Activated CD4-positive, alpha-beta T cell treated with anti-CD3 and anti-CD28 coated beads, Interleukin-2, amount 10 ng/mL, durations not matched to agents 24 days and 14 days (primary cell): ENCODE results near the gene CCDC171. TPM values are rescaled to one million over a fixed set of nuclear protein-coding genes. Genes with fewer than 3 reads are reported as not detected.
A peak's percentile ranks its signal among the peaks of the same experiment; 100 is the strongest.

Experiments used
- DNase-seq: peaks from one replicate; pipeline ENCODE4 v3.0.0; 2022
- H3K27ac Mint-ChIP-seq: one replicate; pipeline ENCODE4 v1.8.0; 2022; ENCODE audit warnings: mild to moderate bottlenecking, mixed read lengths
- H3K27me3 Mint-ChIP-seq: one replicate; pipeline ENCODE4 v1.8.0; 2022; ENCODE audit warnings: mixed read lengths
- H3K36me3 Mint-ChIP-seq: one replicate; pipeline ENCODE4 v1.8.0; 2022; ENCODE audit warnings: low read depth, mild to moderate bottlenecking, mixed read lengths
- H3K4me1 Mint-ChIP-seq: one replicate; pipeline ENCODE4 v1.8.0; 2021; ENCODE audit warnings: mixed read lengths
- H3K4me3 Mint-ChIP-seq: one replicate; pipeline ENCODE4 v1.8.0; 2022; ENCODE audit warnings: mild to moderate bottlenecking, moderate library complexity, mixed read lengths
- H3K9me3 Mint-ChIP-seq: one replicate; pipeline ENCODE4 v1.8.0; 2021; ENCODE audit warnings: mixed read lengths
- intact Hi-C: fragments of 100-400 bp; cut with micrococcal nuclease; formaldehyde crosslinking; loops from one replicate; pipeline ENCODE4 v1.15.1; 2023
- total RNA-seq: library from RNA; stranded (reverse); gene quantifications from 2 replicates; pipeline ENCODE4 v1.2.3, GENCODE V29; 2022

The CCDC171 gene
- total RNA-seq, result 1.5 and 1.6 TPM in 2 replicates

DNA sequence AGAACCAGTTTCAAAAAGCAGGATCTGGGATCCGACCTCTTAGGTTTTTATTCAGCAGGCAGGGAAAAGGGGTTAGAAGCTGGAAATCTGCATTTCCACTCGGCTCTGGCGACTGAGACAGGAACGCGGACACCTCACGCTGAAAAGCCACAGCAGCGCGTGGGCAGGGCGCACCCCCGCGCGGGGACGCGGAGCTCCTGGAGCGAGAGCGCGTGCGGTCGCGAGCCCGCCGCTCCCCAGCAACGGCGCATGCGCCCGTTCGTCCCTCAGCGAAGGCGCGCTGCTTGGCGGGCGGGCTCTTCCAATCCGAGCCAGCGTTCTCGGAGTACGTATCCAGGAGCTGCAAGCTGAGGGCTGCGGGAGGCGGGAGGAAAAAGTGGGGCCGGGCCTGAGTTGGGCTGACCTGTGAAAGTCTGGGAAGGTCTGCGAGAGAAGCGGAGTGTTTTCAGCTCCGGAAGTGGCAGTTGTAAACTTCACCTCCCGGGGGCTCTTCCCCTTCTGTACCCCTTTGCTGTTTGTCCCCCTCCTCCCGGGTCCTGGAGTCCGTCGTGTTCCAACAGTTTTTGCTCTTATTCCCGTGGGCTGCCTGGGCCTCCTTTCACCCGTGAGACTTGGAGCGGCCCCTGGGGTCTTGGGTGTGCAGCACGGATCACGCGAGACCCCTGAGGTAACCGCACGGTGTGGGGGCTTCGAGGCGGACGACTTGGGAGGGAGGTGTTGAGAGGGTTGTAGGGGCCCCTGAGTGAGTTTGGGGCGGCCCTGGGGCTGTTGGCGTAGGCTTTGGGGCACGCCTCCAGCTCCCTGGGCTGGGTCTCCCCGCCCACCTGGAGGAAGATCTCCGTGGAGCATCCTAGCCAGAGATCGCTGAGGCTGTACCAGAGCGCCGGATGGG, at the start of gene CCDC171:
TSS of gene CCDC171 (plus strand) at position 408 of the 892 bp plus-strand sequence. CDS start 11,046 bp downstream, outside the sequence.
- peaks cover 13% of the 10 kb centered on the region for H3K4me1 Mint-ChIP-seq
- DNase-seq, result peak; percentile 96
- peaks cover 17% of the 10 kb centered on the region for H3K27me3 Mint-ChIP-seq
- H3K27ac Mint-ChIP-seq, result peak within 1 kb of the TSS; percentile 81
- intact Hi-C loops, result loop anchor here (1.0 to 5.0 kb wide), 7 partner anchors 42 to 1230 kb away; partner anchors contain the start of gene SNAPC3
- peaks cover 7% of the 10 kb centered on the region for H3K9me3 Mint-ChIP-seq
- H3K36me3 Mint-ChIP-seq, result no peaks in the 10 kb centered on the region
- peak within 1 kb of the TSS; percentile 89 for H3K4me3 Mint-ChIP-seq

DNA sequence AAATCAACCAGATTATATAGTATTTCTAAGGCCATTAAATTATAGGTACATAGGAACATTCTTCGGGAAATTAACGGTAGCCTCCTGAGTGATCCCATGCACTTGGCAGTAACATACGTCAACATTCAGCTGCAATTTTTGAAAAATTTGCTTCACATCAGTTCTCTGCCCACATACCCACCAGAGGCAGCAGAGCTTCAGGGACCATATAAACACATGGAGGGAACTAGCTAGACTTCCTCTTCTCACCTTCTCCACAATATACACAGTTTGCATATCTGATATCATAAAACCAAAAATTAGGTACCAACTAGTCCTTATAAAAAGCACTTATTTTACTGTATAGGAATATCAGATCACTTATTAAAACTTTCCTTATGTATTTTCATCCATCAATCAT, 46.9 kb upstream of the CCDC171 start:
- H3K4me1 Mint-ChIP-seq, result peaks cover 46% of the 10 kb centered on the region
- intact Hi-C loops, result no loop called here
- H3K27ac Mint-ChIP-seq, result no peak overlapping the region
- no peaks in the 10 kb centered on the region for H3K27me3 Mint-ChIP-seq
- H3K9me3 Mint-ChIP-seq, result no peaks in the 10 kb centered on the region
- H3K36me3 Mint-ChIP-seq, result peaks cover 56% of the 10 kb centered on the region
- no peak for DNase-seq
- H3K4me3 Mint-ChIP-seq, result no peak overlapping the region

GRCh38 chr9:15509931-15510788, 42.7 kb upstream of the CCDC171 start:
- Mint-ChIP-seq H3K27me3 (peaks cover 3% of the 10 kb centered on the region), H3K4me1 (peaks cover 41% of the 10 kb centered on the region), H3K27ac (peak overlapping the region; percentile 93), H3K4me3 (peak overlapping the region; percentile 87), H3K9me3 (no peaks in the 10 kb centered on the region), H3K36me3 (peaks cover 35% of the 10 kb centered on the region)
- intact Hi-C loops, result loop anchor here (10.0 kb wide), 1 partner anchor 95 kb away; no protein-coding TSS in a partner anchor
- DNase-seq, result peak; percentile 88

GRCh38 chr9:15510789-15511575, 41.9 kb upstream of the CCDC171 start, which contains the start of gene PSIP1:
Gene PSIP1, minus strand, starts transcription at chr9:15510970. Its CDS starts 782 bp downstream, at chr9:15510188.
- H3K27me3 Mint-ChIP-seq, result peaks cover 3% of the 10 kb centered on the region
- H3K9me3 Mint-ChIP-seq, result no peaks in the 10 kb centered on the region
- peaks cover 29% of the 10 kb centered on the region for H3K36me3 Mint-ChIP-seq
- DNase-seq, result peak; percentile 96
- peaks cover 41% of the 10 kb centered on the region for H3K4me1 Mint-ChIP-seq
- H3K27ac Mint-ChIP-seq, result peak within 1 kb of the TSS; percentile 100
- intact Hi-C loops, result loop anchor here (1.0 to 10.0 kb wide), 5 partner anchors 22 to 216 kb away; partner anchors contain the start of gene SNAPC3
- peak within 1 kb of the TSS; percentile 87 for H3K4me3 Mint-ChIP-seq

GRCh38 chr9:15512204-15512603, 40.6 kb upstream of the CCDC171 start:
- no peak for DNase-seq
- Mint-ChIP-seq H3K27me3 (peaks cover 4% of the 10 kb centered on the region), H3K4me1 (peaks cover 33% of the 10 kb centered on the region), H3K27ac (peak overlapping the region; percentile 4), H3K4me3 (peak overlapping the region; percentile 1), H3K9me3 (no peaks in the 10 kb centered on the region), H3K36me3 (peaks cover 17% of the 10 kb centered on the region)
- intact Hi-C loops, result loop anchor here (10.0 kb wide), 1 partner anchor 93 kb away; no protein-coding TSS in a partner anchor

DNA sequence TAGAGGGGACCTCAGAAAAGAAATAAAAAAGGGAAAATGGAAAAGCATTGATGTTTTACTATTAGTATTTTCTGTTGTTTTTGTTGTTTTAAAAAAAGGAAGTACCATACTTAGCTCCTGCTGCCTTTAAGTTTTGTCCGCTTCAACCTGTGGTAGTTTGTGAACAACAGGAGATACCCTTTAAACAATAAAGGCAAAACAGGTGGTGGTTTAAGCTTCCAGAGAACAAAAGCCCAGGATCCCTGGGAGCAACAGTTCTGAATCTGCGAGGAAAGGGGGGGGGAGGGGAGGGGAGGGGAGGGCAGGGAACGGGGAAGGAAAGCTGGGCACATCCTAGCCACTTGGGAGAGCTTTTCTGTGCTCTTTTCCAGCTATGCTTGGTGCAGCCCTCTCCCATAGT, 40.0 kb upstream of the CCDC171 start:
- DNase-seq, result no peak
- intact Hi-C loops, result loop anchor here (10.0 kb wide), 1 partner anchor 92 kb away; no protein-coding TSS in a partner anchor
- peaks cover 30% of the 10 kb centered on the region for H3K4me1 Mint-ChIP-seq
- H3K9me3 Mint-ChIP-seq, result no peaks in the 10 kb centered on the region
- peaks cover 16% of the 10 kb centered on the region for H3K36me3 Mint-ChIP-seq
- no peak overlapping the region for H3K4me3 Mint-ChIP-seq
- H3K27ac Mint-ChIP-seq, result no peak overlapping the region
- H3K27me3 Mint-ChIP-seq, result peaks cover 8% of the 10 kb centered on the region

DNA sequence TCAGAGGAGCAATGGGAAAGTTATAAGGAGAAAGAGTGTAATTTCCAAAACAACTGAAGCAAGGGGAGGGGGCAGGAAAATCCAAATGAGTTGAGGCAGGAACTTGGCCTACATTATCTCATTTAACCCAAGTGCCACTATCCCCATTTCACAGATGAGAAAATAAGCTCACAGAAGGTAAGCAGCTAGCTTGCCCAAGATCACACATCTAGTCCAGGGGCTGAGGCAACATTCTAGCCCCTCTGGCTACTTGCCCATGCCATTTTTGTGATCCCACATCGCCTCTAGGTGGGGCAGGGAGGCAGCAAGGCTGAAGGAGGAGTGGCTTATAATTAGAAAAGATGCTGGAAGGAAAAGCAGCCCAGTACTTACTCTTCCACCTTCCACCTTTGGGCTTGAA, 39.5 kb upstream of the CCDC171 start:
- H3K27ac Mint-ChIP-seq, result no peak overlapping the region
- H3K4me3 Mint-ChIP-seq, result no peak overlapping the region
- peaks cover 12% of the 10 kb centered on the region for H3K36me3 Mint-ChIP-seq
- no peak for DNase-seq
- peaks cover 26% of the 10 kb centered on the region for H3K4me1 Mint-ChIP-seq
- intact Hi-C loops, result loop anchor here (10.0 kb wide), 1 partner anchor 91 kb away; no protein-coding TSS in a partner anchor
- no peaks in the 10 kb centered on the region for H3K9me3 Mint-ChIP-seq
- peaks cover 8% of the 10 kb centered on the region for H3K27me3 Mint-ChIP-seq

DNA sequence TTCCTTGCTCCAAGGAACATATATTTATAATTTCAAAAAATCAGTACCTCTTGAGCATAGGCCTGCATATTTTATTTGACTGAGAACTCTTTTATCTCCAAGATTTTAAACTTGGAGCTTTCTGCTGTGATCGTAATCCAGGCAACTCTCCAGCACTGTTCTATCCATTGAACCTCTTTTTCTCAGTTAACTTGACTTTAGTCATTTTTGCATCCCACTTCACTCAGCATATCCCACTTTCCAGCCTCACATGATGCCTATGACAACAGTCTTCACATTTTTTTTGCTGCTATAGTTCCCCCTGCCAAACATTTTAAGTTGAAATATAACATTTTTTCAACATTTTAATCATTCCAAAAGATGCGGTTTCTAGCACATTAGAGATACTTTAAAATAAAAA, 33.0 kb upstream of the CCDC171 start:
- Mint-ChIP-seq H3K27me3 (peaks cover 11% of the 10 kb centered on the region), H3K9me3 (no peaks in the 10 kb centered on the region), H3K4me1 (no peaks in the 10 kb centered on the region), H3K27ac (no peak overlapping the region), H3K4me3 (no peak overlapping the region), H3K36me3 (no peaks in the 10 kb centered on the region)
- no peak for DNase-seq
- intact Hi-C loops, result loop anchor here (10.0 kb wide), 1 partner anchor 85 kb away; no protein-coding TSS in a partner anchor

GRCh38 chr9:15521254-15521653, 31.6 kb upstream of the CCDC171 start:
- Mint-ChIP-seq H3K9me3 (no peaks in the 10 kb centered on the region), H3K4me3 (no peak overlapping the region), H3K36me3 (no peaks in the 10 kb centered on the region), H3K4me1 (no peaks in the 10 kb centered on the region), H3K27ac (no peak overlapping the region), H3K27me3 (peaks cover 15% of the 10 kb centered on the region)
- DNase-seq, result no peak
- intact Hi-C loops, result no loop called here

- Mint-ChIP-seq H3K27me3 (peaks cover 14% of the 10 kb centered on the region), H3K4me1 (no peaks in the 10 kb centered on the region), H3K4me3 (no peak overlapping the region), H3K36me3 (no peaks in the 10 kb centered on the region), H3K27ac (no peak overlapping the region), H3K9me3 (no peaks in the 10 kb centered on the region)
- DNase-seq, result no peak
- intact Hi-C loops, result no loop called here
Observed at GRCh38 chr9:15522130-15522755, 30.6 kb upstream of the CCDC171 start.

GRCh38 chr9:15524845-15525455, 27.9 kb upstream of the CCDC171 start:
- Mint-ChIP-seq H3K4me1 (no peaks in the 10 kb centered on the region), H3K9me3 (no peaks in the 10 kb centered on the region), H3K27me3 (peaks cover 6% of the 10 kb centered on the region), H3K4me3 (no peak overlapping the region), H3K27ac (no peak overlapping the region), H3K36me3 (no peaks in the 10 kb centered on the region)
- DNase-seq, result no peak
- intact Hi-C loops, result no loop called here

- no peaks in the 10 kb centered on the region for H3K36me3 Mint-ChIP-seq
- no peaks in the 10 kb centered on the region for H3K4me1 Mint-ChIP-seq
- no peak overlapping the region for H3K27ac Mint-ChIP-seq
- H3K27me3 Mint-ChIP-seq, result peaks cover 6% of the 10 kb centered on the region
- H3K9me3 Mint-ChIP-seq, result no peaks in the 10 kb centered on the region
- H3K4me3 Mint-ChIP-seq, result no peak overlapping the region
- intact Hi-C loops, result no loop called here
- no peak for DNase-seq
Observed at GRCh38 chr9:15525958-15526357, 26.9 kb upstream of the CCDC171 start.
